BJ (cell line): ENCODE measurements around the gene ATXN7L2. TPM values are rescaled to one million over a fixed set of nuclear protein-coding genes. Genes with fewer than 3 reads are reported as not detected.

Experiments
- CTCF ChIA-PET: fragments of 350-600 bp; formaldehyde crosslinking; extraction: SDS; loops from one replicate; lab custom pipeline; 2021; ENCODE audit warnings: antibody characterized with exemption, inconsistent platforms; lab: Yijun Ruan, JAX
- POLR2A ChIA-PET: fragments of 300-600 bp; sonication (Branson Sonifier 250); formaldehyde crosslinking; extraction: SDS; loops from one replicate; lab custom pipeline; 2021; ENCODE audit warnings: antibody characterized with exemption; lab: Charles Lee
- DNase-seq: peaks from one replicate; pipeline ENCODE4 v3.0.0-alpha.2; 2011; ENCODE audit warnings: low read depth
- H3K27me3 ChIP-seq: 2 replicates; pipeline ENCODE4 v1.6.0; 2011; ENCODE audit warnings: low read length; ENCODE audit not compliant: control insufficient read depth, insufficient read depth
- H3K36me3 ChIP-seq: 2 replicates; pipeline ENCODE4 v1.5.1; 2011; ENCODE audit warnings: low read length; ENCODE audit not compliant: control insufficient read depth, insufficient read depth
- H3K4me3 ChIP-seq: 2 replicates; pipeline ENCODE4 v1.5.1; 2011; ENCODE audit warnings: low read depth, mild to moderate bottlenecking, control low read depth, low read length
- polyA plus RNA-seq: library from polyadenylated mRNA; depleted of rRNA; stranded (reverse); fragments of >200 nt; gene quantifications from 2 replicates; pipeline ENCODE4 v1.2.3, GENCODE V29; 2011; rRNA removed
- TF ChIP-seq, protein P1 (sequence below): IDR thresholded peaks from 2 replicates; pipeline ENCODE4 v1.5.1; 2011; ENCODE audit warnings: low read depth, mild to moderate bottlenecking, control low read depth, inconsistent platforms, low read length, moderate library complexity; ENCODE audit not compliant: insufficient read depth

ATXN7L2 gene
- polyA plus RNA-seq, 1 experiment: 8.7 TPM

DNA sequence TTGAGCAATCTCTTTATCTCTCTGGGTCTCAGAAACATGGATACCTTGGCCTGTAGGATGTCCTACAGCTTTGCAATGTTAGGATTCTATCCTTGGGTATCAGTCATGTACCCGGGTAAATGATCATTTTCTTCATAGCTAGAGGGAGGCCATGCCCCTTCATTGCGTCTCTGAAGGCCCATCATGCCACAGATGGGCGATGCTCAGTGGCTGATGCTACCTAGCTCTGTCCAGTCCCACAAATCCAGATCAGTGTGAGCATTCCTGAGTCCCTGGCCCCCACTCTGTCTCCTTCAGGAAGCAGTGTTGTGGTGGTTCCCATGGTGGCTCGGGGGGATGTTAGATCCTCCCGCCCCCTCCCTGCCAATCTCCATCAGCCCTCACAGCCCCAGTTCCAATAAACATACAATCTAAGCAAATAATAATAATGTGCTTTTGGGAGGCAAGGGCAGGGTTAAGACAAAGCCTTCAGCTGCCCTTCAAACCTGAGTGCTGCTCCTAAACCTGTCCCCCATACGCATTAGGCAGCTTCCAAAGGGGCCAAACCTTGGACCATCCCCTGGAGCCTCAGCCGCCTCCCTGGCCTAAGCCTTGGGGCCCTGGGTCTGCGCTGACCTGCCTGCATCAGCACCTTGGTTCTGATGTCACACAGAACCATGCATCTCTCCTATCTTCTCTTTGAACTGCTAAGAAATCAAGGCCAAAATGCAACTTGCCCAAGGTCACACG is 55.3 kb downstream of the ATXN7L2 start:
- ChIA-PET CTCF (interaction anchor here (0.8 to 26.3 kb wide), 11 partner anchors 9 to 446 kb away, joined by 3 to 1371 read pairs (median 4); partner anchors contain the start of genes AHCYL1, AMIGO1, ATXN7L2 and CYB561D1), POLR2A (no interaction called here)
- H3K27me3 ChIP-seq: peaks cover 5% of the 10 kb centered on the region; the same call in 1 of the 2 replicates
- H3K36me3 ChIP-seq: no peaks in the 10 kb centered on the region
- H3K4me3 ChIP-seq: no peak overlapping the region
- no peak for DNase-seq
- TF ChIP-seq, protein P1, sequence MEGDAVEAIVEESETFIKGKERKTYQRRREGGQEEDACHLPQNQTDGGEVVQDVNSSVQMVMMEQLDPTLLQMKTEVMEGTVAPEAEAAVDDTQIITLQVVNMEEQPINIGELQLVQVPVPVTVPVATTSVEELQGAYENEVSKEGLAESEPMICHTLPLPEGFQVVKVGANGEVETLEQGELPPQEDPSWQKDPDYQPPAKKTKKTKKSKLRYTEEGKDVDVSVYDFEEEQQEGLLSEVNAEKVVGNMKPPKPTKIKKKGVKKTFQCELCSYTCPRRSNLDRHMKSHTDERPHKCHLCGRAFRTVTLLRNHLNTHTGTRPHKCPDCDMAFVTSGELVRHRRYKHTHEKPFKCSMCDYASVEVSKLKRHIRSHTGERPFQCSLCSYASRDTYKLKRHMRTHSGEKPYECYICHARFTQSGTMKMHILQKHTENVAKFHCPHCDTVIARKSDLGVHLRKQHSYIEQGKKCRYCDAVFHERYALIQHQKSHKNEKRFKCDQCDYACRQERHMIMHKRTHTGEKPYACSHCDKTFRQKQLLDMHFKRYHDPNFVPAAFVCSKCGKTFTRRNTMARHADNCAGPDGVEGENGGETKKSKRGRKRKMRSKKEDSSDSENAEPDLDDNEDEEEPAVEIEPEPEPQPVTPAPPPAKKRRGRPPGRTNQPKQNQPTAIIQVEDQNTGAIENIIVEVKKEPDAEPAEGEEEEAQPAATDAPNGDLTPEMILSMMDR: no peak

DNA sequence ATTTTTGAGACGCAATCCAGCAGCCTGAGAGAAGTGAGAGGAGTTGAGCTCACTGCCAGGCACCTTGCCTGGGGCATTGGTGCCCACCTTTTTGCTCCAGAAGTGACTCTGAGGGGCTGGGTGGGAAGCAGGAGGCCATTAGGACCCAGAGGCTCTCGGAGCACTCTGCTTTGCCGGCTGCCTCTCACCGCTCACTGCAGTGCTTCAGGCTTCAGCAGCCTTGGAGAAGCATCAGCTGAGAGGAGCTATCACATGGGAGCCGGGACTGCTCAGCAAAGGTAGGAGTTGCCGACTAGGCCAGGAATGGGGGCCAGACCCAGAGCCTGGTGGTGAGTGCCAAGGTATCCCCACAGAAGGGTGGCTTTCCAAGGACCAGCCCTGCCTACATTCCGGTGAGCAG is 56.0 kb downstream of the ATXN7L2 start, which contains the start of gene GPR61:
Gene GPR61, plus strand, starts transcription at position 197 of the 400 bp plus-strand sequence. CDS start 3,151 bp downstream, outside the sequence.
- TF ChIP-seq, protein P1: no peak
- CTCF ChIA-PET: interaction anchor here (0.8 to 26.3 kb wide), 6 partner anchors 7 to 263 kb away, joined by 3 to 1371 read pairs (median 44); partner anchors contain the start of genes AMIGO1, ATXN7L2, CYB561D1 and GNAI3
- no peak for DNase-seq
- H3K36me3 ChIP-seq: no peaks in the 10 kb centered on the region
- no peak within 1 kb of the TSS for H3K4me3 ChIP-seq
- POLR2A ChIA-PET: no interaction called here
- H3K27me3 ChIP-seq: peaks cover 5% of the 10 kb centered on the region; the same call in 1 of the 2 replicates

DNA sequence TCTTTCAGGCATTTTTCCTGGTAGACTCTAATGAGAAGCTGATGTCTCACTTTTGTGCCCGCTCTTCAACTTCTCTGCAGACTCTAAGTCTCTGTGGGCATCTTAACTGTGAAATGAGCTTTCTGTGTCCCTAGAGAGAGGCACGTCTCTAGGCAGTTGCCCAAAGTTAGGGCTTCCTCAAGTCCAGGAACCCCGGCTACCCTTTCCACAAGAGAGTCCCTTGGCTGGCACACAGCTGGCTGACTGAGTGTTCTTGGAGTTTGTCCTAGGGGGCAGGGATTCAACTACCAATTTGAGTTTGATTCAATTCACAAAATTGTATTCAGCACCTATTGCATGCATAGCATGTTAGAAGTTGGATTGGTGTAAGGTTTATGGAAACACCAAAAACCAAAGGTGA is 57.4 kb downstream of the ATXN7L2 start:
- CTCF ChIA-PET: interaction anchor here (1.1 to 26.3 kb wide), 7 partner anchors 9 to 443 kb away, joined by 3 to 1371 read pairs (median 82); partner anchors contain the start of genes AHCYL1, AMIGO1, ATXN7L2 and CYB561D1
- no peak overlapping the region for H3K4me3 ChIP-seq
- H3K36me3 ChIP-seq: no peaks in the 10 kb centered on the region
- TF ChIP-seq, protein P1: no peak
- peaks cover 5% of the 10 kb centered on the region; the same call in 1 of the 2 replicates for H3K27me3 ChIP-seq
- no peak for DNase-seq
- POLR2A ChIA-PET: no interaction called here

Other genes starting within 250 kb of the ATXN7L2 start
- 0.82 and 0.98 TPM in 2 replicates for gene CELSR2, start 234.4 kb upstream of the ATXN7L2 start, polyA plus RNA-seq
- 17.9 and 25.9 TPM in 2 replicates for gene PSRC1, start 200.8 kb upstream of the ATXN7L2 start, polyA plus RNA-seq
- gene MYBPHL, start 176.9 kb upstream of the ATXN7L2 start, polyA plus RNA-seq: 0.06 TPM in 1 of 2 replicates, not detected in the other
- gene SORT1, start 86.0 kb upstream of the ATXN7L2 start, polyA plus RNA-seq: 38.6 and 52.6 TPM in 2 replicates
- 151 and 226 TPM in 2 replicates for gene PSMA5, start 57.5 kb upstream of the ATXN7L2 start, polyA plus RNA-seq
- 58.8 and 73.1 TPM in 2 replicates for gene SYPL2, start 17.4 kb upstream of the ATXN7L2 start, polyA plus RNA-seq
- gene CYB561D1, start 10.2 kb downstream of the ATXN7L2 start, polyA plus RNA-seq: 8.2 and 10.8 TPM in 2 replicates
- gene AMIGO1, start 25.8 kb downstream of the ATXN7L2 start, polyA plus RNA-seq: 2.9 and 3.4 TPM in 2 replicates
- not detected in 2 replicates for gene GPR61, start 56.0 kb downstream of the ATXN7L2 start, polyA plus RNA-seq
- 4.7 and 9.6 TPM in 2 replicates for gene GNAI3, start 64.7 kb downstream of the ATXN7L2 start, polyA plus RNA-seq
- gene GNAT2, start 135.7 kb downstream of the ATXN7L2 start, polyA plus RNA-seq: 0.09 and 0.15 TPM in 2 replicates
- gene AMPD2, start 135.9 kb downstream of the ATXN7L2 start, polyA plus RNA-seq: 43.1 and 86.9 TPM in 2 replicates
- gene GSTM4, start 172.2 kb downstream of the ATXN7L2 start, polyA plus RNA-seq: 28.4 and 28.5 TPM in 2 replicates
- 49.0 and 62.3 TPM in 2 replicates for gene GSTM2, start 184.2 kb downstream of the ATXN7L2 start, polyA plus RNA-seq
- gene GSTM1, start 203.9 kb downstream of the ATXN7L2 start, polyA plus RNA-seq: 0.47 and 1.0 TPM in 2 replicates
- gene GSTM5, start 228.3 kb downstream of the ATXN7L2 start, polyA plus RNA-seq: 1.5 and 2.2 TPM in 2 replicates